HG02938 (cell line): ENCODE measurements around the gene CAMK2A.
"Not testable (repeated sequence)": the region's sequence is repeated elsewhere in the genome, so short reads cannot be mapped to it uniquely, and the experiment has no call there.

Experiments used
- ATAC-seq: cut with Tn5 transposase; IDR thresholded peaks from one replicate; pipeline ENCODE4 v1.9.1; 2021; ENCODE audit warnings: mild to moderate bottlenecking, moderate library complexity; ENCODE audit not compliant: unreplicated experiment

Gene CAMK2A

DNA sequence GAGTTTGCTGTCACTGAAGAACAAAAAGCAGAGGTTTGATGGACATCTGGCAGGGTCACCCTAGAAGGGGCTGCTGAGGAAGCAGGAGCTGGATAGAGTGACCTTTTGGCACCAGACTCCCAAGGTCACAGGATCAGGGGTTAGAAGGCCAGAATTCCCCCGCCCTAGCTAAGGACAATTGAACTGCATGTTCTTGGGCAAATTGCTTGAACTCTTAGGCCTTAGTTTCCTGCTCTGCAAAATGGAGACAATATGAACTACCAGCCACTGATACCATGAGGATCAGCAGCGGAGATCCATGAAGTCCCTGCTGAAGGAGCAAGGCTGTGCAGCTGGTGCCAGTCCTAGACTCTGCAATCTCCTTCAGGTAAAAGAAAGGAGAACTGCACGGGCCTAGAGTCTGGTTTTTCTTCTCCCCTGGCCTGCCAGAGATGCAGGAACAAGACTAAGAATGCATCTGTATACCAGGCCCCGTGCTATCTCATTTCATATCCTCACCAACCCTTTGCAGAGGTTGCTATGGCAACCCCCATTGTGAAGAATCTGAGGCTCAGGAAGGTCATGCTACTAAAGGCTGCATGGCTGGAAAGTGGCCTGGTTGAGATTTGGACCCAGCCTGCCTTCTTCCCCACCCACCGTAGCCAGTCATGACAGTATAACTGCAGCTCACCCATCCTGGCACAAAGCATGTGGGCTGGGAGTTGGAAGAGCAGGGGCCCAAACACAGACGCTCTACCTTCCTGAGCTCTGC lies 33.7 kb downstream of the CAMK2A start:
- ATAC-seq: no peak

DNA sequence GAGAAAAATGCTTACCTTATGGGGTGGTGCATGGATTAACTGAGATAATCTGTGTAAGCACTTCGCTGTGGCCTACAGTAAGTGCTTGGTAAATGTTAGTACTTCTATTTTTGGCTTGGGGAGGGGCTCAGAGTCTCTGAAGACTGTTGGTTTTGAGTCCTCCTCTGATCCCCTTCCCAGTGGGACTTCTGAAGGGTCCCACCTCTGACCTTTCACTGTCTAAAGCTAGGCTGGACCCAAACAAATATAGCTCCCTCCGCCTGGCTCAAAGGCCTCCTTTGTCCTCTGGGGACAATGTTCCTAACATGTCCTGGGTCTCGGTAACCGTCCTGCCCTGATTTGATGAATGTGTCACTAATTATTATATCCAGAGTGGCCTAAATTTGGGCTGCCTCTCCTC lies 34.8 kb downstream of the CAMK2A start:
- ATAC-seq: no peak

- ATAC-seq: no peak
Measured at GRCh38 chr5:150254363-150254762, 35.2 kb downstream of the CAMK2A start.

GRCh38 chr5:150253416-150254208 lies 36.0 kb downstream of the CAMK2A start:
- ATAC-seq: no peak

DNA sequence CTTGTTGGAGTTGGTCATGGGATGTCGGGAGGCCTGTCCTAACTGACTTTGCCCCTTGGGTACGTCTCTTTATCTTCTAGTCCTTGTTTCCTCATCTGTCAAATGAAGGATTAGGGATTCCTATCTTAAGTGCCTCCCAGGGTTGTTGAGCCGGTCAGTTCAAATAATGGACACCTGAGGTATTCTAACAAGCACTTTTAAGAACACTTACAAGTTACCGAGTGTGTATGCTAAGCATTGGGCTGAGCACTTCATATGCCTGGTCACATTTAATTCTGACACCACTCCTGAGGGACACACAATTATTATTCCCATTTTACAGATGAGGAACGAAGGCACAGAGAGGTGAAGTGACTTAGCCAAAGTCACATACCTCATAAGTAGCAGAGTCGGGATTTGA lies 37.1 kb downstream of the CAMK2A start:
- no peak for ATAC-seq

DNA sequence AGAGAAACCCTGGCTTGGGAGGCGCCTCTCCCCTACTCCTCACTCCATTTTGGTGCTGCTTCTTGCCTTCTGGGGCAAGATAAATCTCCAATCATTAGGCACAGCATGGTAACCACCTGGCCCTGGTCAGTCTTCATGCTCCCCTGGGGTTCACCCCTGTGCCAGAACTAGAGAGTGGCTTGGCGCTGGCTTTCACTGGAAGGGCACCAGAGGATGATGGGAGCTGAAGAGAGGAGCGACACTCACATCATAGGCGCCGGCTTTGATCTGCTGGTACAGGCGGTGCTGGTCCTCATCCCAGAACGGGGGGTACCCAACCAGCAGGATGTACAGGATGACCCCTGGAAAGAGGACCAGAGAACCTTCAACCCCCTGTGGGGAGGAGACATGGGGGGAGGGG lies 38.1 kb downstream of the CAMK2A start:
- ATAC-seq: no peak

- no peak for ATAC-seq
Measured at GRCh38 chr5:150249744-150250143, 39.8 kb downstream of the CAMK2A start.

DNA sequence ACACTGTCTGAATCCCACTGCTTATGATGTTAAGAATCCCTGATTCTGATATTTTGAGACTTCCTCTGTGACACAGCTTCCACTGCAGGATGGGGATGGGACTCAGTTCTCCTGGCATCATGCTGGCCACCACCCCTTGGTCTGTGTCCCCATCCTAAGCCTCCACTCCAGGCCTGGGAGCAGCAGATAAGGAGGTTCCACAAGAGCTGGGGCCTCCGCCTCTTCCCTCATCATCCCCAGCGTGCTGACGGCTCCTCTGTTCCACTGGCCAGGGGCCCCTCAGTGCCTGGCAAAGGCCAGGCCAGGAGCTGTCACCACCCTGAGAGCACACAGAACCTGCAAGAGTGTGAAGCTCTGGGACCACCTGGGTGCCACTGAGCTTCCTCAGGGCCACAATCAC lies 40.6 kb downstream of the CAMK2A start:
- no peak for ATAC-seq

DNA sequence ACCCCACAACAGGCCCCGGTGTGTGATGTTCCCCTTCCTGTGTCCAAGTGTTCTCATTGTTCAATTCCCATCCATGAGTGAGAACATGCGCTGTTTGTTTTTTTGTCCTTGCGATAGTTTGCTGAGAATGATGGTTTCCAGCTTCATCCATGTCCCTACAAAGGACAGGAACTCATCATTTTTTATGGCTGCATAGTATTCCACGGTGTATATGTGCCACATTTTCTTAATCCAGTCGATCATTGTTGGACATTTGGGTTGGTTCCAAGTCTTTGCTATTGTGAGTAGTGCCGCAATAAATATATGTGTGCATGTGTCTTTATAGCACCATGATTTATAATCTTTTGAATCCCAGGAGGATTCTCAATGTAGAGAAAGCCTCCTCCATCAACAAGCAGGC lies 41.1 kb downstream of the CAMK2A start:
- ATAC-seq: not testable (repeated sequence)

GRCh38 chr5:150247726-150248125 lies 41.8 kb downstream of the CAMK2A start:
- ATAC-seq: no peak

DNA sequence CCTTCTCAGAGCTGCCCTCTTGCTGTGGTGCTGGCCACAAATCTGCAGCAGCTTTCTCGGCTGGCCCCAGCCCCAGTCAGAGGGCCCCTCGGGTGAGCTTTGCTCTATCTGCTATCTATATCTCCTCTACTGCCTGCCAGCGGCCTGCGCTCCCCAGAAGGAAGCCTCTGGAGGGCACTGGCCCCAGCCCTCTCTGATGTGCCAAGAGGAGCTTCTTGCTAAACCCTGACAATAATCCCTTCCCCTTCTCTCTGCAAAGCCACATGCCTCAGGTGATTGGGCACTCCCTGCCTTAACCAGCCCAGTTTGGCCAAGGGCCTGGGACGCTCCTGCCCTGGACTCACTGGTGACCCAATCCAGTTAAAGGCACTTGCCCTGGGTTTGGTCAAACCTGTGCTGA lies 42.7 kb downstream of the CAMK2A start:
- ATAC-seq: no peak

DNA sequence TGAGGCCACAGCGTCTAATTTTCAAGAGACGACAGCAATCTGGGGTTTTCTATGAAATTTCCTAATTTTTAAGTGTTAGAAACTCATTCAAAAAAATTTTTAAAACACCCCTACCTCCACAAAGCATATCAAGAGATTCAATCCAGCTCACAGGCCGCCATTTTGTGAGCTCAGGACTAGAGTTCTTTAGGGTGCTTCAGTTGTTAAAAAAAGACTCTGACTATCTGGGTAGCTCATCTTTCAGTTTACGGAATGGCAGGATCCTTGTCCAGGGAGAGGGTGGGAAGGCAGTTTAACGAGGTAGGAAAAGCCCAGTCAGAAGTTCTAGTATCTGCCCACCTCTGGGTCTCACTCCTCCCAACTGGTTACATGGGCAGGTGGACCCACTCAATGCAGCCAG lies 43.1 kb downstream of the CAMK2A start:
- ATAC-seq: no peak

DNA sequence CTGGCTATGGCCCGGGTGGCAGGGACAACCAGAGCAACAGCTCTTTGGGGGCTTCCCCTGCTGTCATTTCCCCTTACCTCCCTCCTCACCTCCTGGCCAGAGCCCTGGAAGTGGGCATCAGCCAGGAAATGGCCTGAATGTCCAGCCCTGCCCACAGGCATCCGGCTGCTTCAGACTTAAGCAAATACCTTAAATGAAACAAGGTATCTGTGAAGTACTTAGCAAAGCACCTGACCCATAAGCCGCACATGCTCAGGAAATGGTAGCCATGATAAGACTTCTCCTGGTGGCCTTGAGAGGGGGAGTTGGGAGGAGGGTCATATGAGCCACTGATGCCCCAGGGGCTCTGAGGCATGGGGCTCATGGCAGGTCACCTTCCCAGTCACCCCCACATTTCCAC lies 43.8 kb downstream of the CAMK2A start:
- no peak for ATAC-seq

GRCh38 chr5:150245111-150245789 lies 44.3 kb downstream of the CAMK2A start:
- no peak for ATAC-seq

DNA sequence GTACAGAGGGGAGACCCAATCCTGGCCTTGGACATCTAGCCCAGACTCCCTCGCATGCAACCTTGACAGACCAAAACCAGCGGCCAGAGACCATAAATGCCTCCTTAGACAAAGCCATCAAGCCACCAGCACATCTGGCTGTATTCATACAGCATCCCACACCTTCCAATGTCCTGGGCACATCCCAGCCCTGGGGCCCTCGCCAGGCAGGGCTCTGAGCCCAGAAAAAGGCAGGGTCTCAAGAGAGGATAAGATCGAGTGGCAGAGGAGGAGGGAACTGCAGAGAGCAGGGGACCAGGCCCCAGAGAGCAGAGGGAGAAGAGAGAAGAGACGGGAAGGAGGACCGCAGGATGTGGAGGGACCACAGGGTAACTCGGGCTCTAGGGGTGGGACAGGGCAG lies 45.4 kb downstream of the CAMK2A start:
- no peak for ATAC-seq

- no peak for ATAC-seq
Measured at GRCh38 chr5:150243590-150243989, 46.0 kb downstream of the CAMK2A start.

- no peak for ATAC-seq
Measured at GRCh38 chr5:150242251-150242894, 47.2 kb downstream of the CAMK2A start.

DNA sequence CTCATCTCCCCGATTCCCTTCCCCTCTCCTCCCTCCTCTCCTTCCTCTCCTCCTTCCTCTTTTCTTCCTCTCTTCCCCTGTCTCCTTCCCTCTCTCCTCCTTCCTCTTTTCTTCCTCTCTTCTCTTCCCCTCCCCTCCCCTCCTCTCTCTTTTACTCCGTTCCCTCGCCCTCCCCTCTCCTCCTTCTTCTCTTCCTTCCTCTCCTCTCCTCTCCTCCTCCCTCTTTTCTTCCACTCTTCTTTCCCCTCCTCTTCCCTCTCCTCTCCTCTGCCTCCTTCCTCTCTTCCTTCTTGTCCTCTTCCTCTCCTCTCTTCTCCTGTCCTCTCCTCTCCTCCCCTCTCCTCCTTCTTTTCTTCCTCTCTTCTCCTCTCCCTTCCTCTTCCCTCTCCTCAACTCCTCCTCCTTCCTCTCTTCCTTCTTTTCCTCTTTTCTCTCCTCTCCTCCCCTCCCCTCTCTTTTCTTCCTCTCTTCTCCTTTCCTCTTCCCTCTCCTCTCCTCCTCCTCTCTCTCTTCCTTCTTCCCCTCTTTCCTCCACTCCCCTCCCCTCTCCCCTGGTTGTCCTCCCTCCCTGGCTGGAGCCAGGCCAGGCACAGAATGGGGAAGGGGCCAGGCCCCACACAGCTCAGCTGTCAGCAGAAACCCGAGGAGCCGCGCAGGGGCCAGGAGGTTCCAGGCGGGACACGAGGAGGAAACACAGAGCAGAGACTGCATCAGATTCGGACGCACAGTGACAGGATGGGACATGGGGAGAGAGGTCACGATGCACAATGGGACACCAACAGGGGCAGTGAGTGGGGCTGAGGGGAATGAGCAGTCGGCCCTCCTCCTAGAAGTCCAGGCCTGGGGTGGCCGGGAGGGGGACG lies 48.0 kb downstream of the CAMK2A start:
- ATAC-seq: no peak

GRCh38 chr5:150239794-150240122 lies 49.8 kb downstream of the CAMK2A start:
- no peak for ATAC-seq

- ATAC-seq: no peak
Measured at GRCh38 chr5:150239099-150239793, 50.3 kb downstream of the CAMK2A start.
